Subcutaneous abdominal adipose tissue (tissue), 5 donors: ENCODE measurements around the gene GDPD4.

ENCODE experiments used
- H3K27ac ChIP-seq: one replicate; pipeline ENCODE4 v1.7.0; 2013; ENCODE audit warnings: low read depth, mild to moderate bottlenecking, inconsistent platforms, low read length, moderate library complexity
- H3K27me3 ChIP-seq, 5 donors: one replicate each; pipeline ENCODE4 v1.7.0; 2013; ENCODE audit warnings: low read length in 5 of 5, inconsistent platforms in 1 of 5; ENCODE audit not compliant: control insufficient read depth in 5 of 5, insufficient read depth in 4 of 5
- H3K36me3 ChIP-seq, 5 donors: one replicate each; pipeline ENCODE4 v1.7.0; 2013; ENCODE audit warnings: low read length in 5 of 5; ENCODE audit not compliant: control insufficient read depth in 5 of 5, insufficient read depth in 5 of 5
- H3K4me1 ChIP-seq, 5 donors: one replicate each; pipeline ENCODE4 v1.7.0; 2013; ENCODE audit warnings: low read length in 5 of 5, mild to moderate bottlenecking in 3 of 5, moderate library complexity in 1 of 5; ENCODE audit not compliant: control insufficient read depth in 5 of 5, insufficient read depth in 5 of 5
- H3K4me3 ChIP-seq, 5 donors: one replicate each; pipeline ENCODE4 v1.7.0; 2013; ENCODE audit warnings: low read length in 5 of 5, low read depth in 1 of 5
- H3K9ac ChIP-seq, 5 donors: one replicate each; pipeline ENCODE4 v1.7.0; 2013; ENCODE audit warnings: low read length in 5 of 5, mild to moderate bottlenecking in 4 of 5, moderate library complexity in 3 of 5
- H3K9me3 ChIP-seq, 5 donors: one replicate each; pipeline ENCODE4 v1.7.0; 2013; ENCODE audit warnings: low read length in 5 of 5; ENCODE audit not compliant: control insufficient read depth in 5 of 5
- donor health status: healthy.
- donor health status: healthy.
- donor health status: healthy.
- donor health status: healthy.
- donor health status: healthy.

Gene GDPD4

GRCh38 chr11:77278595-77279506, 22.6 kb downstream of the GDPD4 start:
- H3K27ac ChIP-seq, result no peak overlapping the region
- H3K4me1 ChIP-seq, result no peaks in the 10 kb centered on the region
- no peak overlapping the region for H3K4me3 ChIP-seq
- no peaks in the 10 kb centered on the region for H3K36me3 ChIP-seq
- H3K9me3 ChIP-seq, result peaks cover 0 to 4% (median 0%) of the 10 kb centered on the region in 5 donors
- no peaks in the 10 kb centered on the region for H3K27me3 ChIP-seq
- H3K9ac ChIP-seq, result no peak overlapping the region

GRCh38 chr11:77276271-77276670, 25.2 kb downstream of the GDPD4 start:
- Histone ChIP-seq H3K36me3 (no peaks in the 10 kb centered on the region), H3K4me1 (no peaks in the 10 kb centered on the region), H3K9me3 (peaks cover 0 to 4% (median 0%) of the 10 kb centered on the region in 5 donors), H3K27me3 (no peaks in the 10 kb centered on the region), H3K27ac (no peak overlapping the region), H3K9ac (no peak overlapping the region), H3K4me3 (no peak overlapping the region)

GRCh38 chr11:77270921-77271320, 30.6 kb downstream of the GDPD4 start:
- Histone ChIP-seq H3K4me3 (no peak overlapping the region), H3K9me3 (no peaks in the 10 kb centered on the region), H3K27ac (no peak overlapping the region), H3K9ac (no peak overlapping the region), H3K27me3 (peaks cover 0 to 2% (median 0%) of the 10 kb centered on the region in 5 donors), H3K36me3 (no peaks in the 10 kb centered on the region), H3K4me1 (no peaks in the 10 kb centered on the region)

- H3K36me3 ChIP-seq, result no peaks in the 10 kb centered on the region
Observed at GRCh38 chr11:77269484-77270123, 31.9 kb downstream of the GDPD4 start.

GRCh38 chr11:77267962-77268361, 33.5 kb downstream of the GDPD4 start:
- Histone ChIP-seq H3K27ac (no peak overlapping the region), H3K36me3 (no peaks in the 10 kb centered on the region), H3K27me3 (peaks cover 0 to 2% (median 0%) of the 10 kb centered on the region in 5 donors)

More at GRCh38 chr11:77269484-77270123, 31.9 kb downstream of the GDPD4 start:
- no peaks in the 10 kb centered on the region for H3K4me1 ChIP-seq
- no peak overlapping the region for H3K4me3 ChIP-seq
- no peak overlapping the region for H3K27ac ChIP-seq
- peaks cover 0 to 2% (median 0%) of the 10 kb centered on the region in 5 donors for H3K27me3 ChIP-seq
- H3K9me3 ChIP-seq, result no peaks in the 10 kb centered on the region
- H3K9ac ChIP-seq, result no peak overlapping the region

GRCh38 chr11:77266766-77267165, 34.7 kb downstream of the GDPD4 start:
- Histone ChIP-seq H3K9me3 (peaks cover 8 to 17% (median 9%) of the 10 kb centered on the region in 5 donors), H3K9ac (no peak overlapping the region), H3K27ac (no peak overlapping the region), H3K27me3 (peaks cover 0 to 2% (median 0%) of the 10 kb centered on the region in 5 donors), H3K4me1 (no peaks in the 10 kb centered on the region), H3K36me3 (no peaks in the 10 kb centered on the region), H3K4me3 (no peak overlapping the region)

More at GRCh38 chr11:77267962-77268361, 33.5 kb downstream of the GDPD4 start:
- H3K4me1 ChIP-seq, result no peaks in the 10 kb centered on the region
- H3K9me3 ChIP-seq, result peaks cover 0 to 7% (median 3%) of the 10 kb centered on the region in 5 donors
- H3K4me3 ChIP-seq, result no peak overlapping the region
- H3K9ac ChIP-seq, result no peak overlapping the region

GRCh38 chr11:77262803-77263202, 38.7 kb downstream of the GDPD4 start:
- no peaks in the 10 kb centered on the region for H3K4me1 ChIP-seq
- H3K4me3 ChIP-seq, result no peak overlapping the region
- H3K27me3 ChIP-seq, result no peaks in the 10 kb centered on the region
- no peak overlapping the region for H3K27ac ChIP-seq
- H3K36me3 ChIP-seq, result no peaks in the 10 kb centered on the region
- peaks cover 8 to 20% (median 13%) of the 10 kb centered on the region in 5 donors for H3K9me3 ChIP-seq
- H3K9ac ChIP-seq, result no peak overlapping the region

GRCh38 chr11:77259641-77260040, 41.8 kb downstream of the GDPD4 start:
- Histone ChIP-seq H3K27me3 (no peaks in the 10 kb centered on the region), H3K27ac (no peak overlapping the region)

GRCh38 chr11:77253690-77254089, 47.8 kb downstream of the GDPD4 start:
- H3K9ac ChIP-seq, result no peak overlapping the region

More at GRCh38 chr11:77259641-77260040, 41.8 kb downstream of the GDPD4 start:
- H3K4me1 ChIP-seq, result no peaks in the 10 kb centered on the region
- H3K4me3 ChIP-seq, result no peak overlapping the region
- no peaks in the 10 kb centered on the region for H3K36me3 ChIP-seq
- H3K9me3 ChIP-seq, result peaks cover 8 to 20% (median 13%) of the 10 kb centered on the region in 5 donors
- no peak overlapping the region for H3K9ac ChIP-seq

More at GRCh38 chr11:77253690-77254089, 47.8 kb downstream of the GDPD4 start:
- Histone ChIP-seq H3K27ac (no peak overlapping the region), H3K4me1 (no peaks in the 10 kb centered on the region), H3K9me3 (peaks cover 0 to 6% (median 3%) of the 10 kb centered on the region in 5 donors), H3K36me3 (no peaks in the 10 kb centered on the region), H3K27me3 (peaks cover 0 to 3% (median 0%) of the 10 kb centered on the region in 5 donors), H3K4me3 (no peak overlapping the region)
